Activated T-cell treated with anti-CD3 and anti-CD28 coated beads for 4 hours (primary cell): Measurements from ENCODE around the gene ANAPC16.
"Not testable (repeated sequence)": the region's sequence is repeated elsewhere in the genome, so short reads cannot be mapped to it uniquely, and the experiment has no call there.

Experiments
- DNase-seq: peaks from one replicate; pipeline ENCODE4 v3.0.0-alpha.2; 2020

Gene ANAPC16

DNA sequence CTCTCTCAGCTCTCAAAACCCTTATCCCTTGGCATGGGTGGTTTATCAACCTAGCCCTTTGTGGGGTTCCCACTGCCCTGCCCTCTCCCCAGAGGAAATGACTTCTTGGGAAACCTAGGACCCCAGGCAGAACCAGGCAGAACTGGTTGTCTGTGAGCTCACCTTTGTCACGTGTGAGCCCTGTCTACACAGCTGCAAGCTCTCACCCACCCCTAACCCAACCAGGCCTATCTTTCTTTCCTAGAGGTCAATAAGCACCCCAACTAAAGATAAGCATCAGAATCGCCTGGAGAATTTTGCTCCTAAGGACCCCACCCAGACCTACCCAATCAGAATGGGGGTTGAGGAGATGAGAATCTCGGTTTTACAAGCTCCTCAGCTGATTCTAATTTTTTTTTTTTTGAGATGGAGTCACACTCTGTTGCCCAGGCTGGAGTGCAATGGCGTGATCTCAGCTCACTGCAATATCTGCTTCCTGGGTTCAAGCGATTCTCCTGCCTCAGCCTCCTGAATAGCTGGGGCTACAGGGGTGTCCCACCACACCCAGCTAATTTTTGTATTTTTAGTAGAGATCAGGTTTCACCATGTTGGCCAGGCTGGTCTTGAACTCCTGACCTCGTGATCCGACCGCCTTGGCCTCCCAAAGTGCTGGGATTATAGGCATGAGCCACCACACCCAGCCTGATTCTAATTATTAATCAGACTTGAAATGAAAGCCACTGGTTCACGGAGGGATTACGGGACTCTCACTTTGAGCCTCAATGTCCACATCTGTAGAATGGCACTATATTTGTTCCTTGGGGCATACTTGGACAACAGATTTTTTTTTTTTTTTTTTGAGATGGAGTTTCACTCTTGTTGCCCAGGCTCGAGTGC, 50.4 kb downstream of the ANAPC16 start:
- no peak for DNase-seq

DNA sequence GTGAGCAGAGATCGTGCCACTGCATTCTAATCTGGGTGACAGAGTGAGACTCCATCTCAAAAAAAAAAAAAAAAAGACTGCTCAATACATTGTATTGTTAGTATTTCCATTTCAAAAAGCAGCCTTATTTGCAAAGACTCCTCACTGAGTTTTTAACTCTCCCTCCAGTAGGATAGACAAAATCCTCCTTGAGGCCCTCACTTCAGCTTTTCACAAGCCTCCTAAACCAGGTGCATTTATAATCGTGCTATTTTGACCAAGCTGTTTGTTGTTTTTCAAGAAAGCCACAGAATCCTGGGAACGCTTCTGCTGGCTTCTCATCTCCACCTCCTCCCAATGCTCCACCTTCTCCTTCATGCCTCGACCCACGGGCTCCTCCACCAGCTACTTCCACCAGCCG, 51.6 kb downstream of the ANAPC16 start:
- no peak for DNase-seq

DNA sequence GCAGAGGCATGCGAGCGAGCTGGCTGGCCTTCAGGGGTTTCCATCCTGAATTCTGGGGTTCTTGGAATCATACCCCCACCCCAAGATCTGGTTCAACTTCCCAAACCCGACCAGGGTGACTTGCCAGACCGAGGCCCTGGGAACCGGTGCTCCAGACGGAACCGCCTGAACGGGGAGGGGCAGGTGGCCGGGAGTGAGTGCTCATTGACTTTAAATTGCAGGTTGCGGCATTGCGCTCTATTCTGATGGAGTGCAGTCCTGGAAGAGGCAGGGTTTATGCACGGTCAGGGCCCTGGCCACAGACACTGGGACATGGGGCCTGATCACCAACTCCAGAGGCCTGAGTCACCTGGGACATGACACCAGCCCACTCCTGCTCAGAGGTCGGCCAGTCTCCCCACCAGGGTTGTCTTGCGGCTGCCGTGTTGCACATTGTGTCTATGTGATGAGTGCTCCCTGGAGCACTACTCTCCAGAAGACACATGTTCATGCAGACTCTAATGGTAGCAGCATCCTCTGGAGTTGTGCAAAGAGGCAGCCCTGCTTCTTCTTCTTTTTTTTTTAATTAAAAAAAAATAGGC, 52.1 kb downstream of the ANAPC16 start:
- no peak for DNase-seq

DNA sequence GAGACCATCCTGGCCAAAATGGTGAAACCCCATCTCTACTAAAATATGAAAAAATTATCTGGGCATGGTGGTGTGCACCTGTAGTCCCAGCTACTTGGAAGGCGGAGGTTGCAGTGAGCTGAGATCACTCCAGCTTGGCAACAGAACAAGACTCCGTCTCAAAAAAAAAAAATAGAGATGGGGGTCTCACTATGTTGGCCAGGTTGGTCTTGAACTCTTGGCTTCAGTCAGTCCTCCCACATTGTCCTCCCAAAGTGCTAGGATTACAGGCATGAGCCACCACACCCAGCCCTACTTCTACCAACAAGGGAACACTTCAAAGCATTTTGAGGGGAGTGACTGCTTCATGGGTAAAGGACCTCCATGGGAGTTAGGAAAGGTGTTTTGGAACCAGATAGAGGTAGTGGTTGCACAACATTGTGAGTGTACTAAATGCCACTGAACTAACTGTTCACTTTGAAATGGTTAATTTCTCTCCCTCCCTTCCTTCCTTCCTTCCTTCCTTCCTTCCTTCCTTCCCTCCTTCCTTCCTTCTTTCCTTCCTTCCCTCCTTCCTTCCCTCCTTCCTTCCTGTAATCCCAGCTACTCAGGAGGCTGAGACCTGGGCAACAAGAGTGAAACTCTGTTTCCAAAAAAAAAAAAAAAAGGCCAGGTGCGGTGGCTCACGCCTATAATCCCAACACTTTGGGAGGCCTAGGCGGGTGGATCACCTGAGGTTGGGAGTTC, 52.8 kb downstream of the ANAPC16 start:
- DNase-seq = not testable (repeated sequence)

DNA sequence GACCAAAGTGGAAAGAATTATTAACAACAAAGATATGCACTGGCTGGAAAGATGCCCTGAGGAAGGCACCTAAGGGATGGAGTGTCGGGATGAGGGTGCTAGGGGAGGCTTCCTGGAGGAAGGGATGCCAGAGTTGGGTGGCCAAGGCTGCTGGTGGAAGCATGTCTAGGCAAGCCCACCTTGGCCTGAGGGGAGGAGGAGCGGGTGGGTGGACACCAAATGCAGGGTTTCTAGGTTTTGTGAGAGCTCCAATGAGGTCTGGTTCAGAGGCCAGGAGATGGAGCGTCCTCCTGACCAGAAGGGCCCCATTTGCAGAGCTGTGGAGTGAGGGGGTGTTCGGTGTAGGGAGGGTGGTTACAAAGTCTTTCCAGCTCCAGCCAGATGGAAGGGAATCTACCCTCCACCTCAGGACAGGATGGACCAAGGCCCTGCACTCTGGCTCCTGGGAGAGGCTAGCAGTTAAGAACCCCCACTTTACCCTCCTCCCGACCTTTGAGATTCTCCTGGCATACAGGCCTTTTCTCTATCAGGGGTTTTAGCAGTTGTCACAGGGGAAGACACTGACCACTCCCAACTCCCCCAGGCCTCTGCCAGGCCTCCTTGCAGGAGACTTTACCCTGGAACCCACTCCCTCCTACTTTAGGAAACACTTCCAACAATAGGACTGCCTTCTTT, 54.9 kb downstream of the ANAPC16 start:
- DNase-seq = no peak

DNA sequence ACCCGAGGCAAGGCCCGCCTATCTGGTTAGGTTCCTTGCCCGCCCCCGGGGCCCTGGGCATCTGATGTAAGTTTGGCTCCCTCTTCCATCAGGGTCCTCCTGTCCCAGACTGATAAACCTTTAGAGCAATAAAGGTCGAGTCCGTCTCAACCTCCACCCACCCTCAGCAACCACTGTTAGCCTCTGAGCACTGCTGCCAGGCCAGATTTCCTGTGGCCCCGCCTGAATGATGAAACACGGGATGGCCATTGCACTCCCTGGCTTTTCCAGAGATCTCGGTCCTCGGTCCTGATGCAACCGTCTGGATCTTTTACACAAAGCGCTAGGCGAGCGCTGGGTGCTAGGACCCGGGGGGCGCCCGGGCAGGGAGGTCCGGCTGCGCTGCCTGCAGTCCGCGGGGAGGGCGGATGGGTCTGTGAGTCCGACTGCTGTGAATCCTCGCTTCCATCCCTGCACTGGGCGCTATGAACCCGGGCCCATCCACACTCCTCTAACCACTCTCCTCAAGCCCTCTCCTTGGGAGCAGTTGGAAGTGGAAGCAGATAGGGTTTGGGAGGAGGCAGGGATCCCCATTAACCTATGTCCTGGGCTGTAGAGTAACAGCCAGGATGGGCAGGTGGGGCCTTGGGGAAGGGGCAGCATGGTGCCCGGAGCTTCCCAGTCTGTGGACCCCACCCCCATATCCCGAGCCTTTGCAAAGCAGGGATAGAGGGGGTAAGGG, 57.0 kb downstream of the ANAPC16 start:
- DNase-seq = no peak

DNA sequence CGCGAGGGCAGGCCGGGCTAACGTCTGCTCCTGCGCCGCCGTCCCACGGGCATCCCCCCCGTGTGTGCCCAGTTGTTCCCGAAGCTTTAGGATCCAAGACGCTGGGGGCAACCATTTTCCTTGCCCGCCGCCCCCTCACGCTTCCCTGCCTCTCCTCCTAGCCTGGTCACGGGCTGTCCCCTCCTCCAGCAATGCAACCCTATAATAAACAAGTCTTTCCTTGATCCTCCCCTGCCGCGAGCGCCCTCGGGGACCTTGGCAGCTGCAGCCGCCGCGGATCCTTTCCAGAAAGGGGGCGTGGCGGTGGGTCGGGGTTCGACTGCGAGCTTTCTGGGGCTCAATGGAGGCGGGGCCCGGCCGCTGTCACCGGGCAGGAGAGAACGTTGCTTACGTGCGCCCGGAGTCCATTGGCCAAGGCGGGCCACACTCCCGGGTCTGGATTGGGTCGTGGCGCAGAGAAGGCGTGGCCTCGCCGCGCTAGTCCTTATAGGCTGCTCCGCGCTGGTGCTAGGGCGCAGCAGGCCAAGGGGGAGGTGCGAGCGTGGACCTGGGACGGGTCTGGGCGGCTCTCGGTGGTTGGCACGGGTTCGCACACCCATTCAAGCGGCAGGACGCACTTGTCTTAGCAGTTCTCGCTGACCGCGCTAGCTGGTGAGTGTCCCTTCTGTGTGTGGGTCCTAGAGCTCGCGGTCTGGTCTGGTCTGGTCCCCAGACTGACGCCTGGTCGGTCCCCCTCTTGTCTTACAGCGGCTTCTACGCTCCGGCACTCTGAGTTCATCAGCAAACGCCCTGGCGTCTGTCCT, 57.8 kb downstream of the ANAPC16 start, which contains the start of gene DDIT4:
Gene DDIT4, plus strand, starts transcription at position 515 of the 803 bp plus-strand sequence. CDS start 293 bp downstream, outside the sequence.
- peak; percentile 93 for DNase-seq

DNA sequence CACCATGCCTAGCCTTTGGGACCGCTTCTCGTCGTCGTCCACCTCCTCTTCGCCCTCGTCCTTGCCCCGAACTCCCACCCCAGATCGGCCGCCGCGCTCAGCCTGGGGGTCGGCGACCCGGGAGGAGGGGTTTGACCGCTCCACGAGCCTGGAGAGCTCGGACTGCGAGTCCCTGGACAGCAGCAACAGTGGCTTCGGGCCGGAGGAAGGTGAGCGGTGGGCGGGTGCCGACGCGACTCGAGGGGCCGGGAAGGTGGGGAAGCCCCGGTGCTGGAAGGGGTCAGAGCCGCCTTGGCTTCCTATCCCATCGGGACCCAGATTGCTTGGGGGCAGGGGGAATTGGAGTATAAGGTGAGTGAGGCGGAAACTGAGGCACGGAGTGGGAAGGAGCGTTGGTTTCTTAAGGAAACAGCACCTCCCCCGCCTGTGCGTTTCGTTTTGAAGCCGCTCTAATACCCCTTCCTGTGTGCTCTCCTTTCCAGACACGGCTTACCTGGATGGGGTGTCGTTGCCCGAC, 58.5 kb downstream of the ANAPC16 start:
- DNase-seq = no peak

DNA sequence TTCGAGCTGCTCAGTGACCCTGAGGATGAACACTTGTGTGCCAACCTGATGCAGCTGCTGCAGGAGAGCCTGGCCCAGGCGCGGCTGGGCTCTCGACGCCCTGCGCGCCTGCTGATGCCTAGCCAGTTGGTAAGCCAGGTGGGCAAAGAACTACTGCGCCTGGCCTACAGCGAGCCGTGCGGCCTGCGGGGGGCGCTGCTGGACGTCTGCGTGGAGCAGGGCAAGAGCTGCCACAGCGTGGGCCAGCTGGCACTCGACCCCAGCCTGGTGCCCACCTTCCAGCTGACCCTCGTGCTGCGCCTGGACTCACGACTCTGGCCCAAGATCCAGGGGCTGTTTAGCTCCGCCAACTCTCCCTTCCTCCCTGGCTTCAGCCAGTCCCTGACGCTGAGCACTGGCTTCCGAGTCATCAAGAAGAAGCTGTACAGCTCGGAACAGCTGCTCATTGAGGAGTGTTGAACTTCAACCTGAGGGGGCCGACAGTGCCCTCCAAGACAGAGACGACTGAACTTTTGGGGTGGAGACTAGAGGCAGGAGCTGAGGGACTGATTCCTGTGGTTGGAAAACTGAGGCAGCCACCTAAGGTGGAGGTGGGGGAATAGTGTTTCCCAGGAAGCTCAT, 59.0 kb downstream of the ANAPC16 start:
- no peak for DNase-seq

DNA sequence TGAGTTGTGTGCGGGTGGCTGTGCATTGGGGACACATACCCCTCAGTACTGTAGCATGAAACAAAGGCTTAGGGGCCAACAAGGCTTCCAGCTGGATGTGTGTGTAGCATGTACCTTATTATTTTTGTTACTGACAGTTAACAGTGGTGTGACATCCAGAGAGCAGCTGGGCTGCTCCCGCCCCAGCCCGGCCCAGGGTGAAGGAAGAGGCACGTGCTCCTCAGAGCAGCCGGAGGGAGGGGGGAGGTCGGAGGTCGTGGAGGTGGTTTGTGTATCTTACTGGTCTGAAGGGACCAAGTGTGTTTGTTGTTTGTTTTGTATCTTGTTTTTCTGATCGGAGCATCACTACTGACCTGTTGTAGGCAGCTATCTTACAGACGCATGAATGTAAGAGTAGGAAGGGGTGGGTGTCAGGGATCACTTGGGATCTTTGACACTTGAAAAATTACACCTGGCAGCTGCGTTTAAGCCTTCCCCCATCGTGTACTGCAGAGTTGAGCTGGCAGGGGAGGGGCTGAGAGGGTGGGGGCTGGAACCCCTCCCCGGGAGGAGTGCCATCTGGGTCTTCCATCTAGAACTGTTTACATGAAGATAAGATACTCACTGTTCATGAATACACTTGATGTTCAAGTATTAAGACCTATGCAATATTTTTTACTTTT, 59.7 kb downstream of the ANAPC16 start:
- DNase-seq = no peak

DNA sequence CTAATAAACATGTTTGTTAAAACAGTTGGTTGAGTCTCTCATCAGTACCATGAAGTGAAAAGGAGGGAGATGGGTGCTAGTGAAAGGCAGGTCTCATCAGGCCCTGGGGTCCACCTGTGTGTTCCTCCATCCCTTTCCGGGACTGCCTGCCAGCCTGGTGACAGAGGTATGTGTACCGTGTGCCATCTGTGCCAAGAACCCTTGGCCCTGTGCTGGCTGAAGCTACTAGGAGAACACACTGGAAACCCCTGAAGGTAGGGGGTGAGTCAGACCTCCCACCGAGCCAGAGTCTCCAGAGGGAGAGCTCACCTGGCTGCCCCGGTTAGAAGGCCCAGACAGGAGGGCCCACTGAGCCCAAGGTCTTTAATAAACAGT, 60.2 kb downstream of the ANAPC16 start:
- DNase-seq = no peak

DNA sequence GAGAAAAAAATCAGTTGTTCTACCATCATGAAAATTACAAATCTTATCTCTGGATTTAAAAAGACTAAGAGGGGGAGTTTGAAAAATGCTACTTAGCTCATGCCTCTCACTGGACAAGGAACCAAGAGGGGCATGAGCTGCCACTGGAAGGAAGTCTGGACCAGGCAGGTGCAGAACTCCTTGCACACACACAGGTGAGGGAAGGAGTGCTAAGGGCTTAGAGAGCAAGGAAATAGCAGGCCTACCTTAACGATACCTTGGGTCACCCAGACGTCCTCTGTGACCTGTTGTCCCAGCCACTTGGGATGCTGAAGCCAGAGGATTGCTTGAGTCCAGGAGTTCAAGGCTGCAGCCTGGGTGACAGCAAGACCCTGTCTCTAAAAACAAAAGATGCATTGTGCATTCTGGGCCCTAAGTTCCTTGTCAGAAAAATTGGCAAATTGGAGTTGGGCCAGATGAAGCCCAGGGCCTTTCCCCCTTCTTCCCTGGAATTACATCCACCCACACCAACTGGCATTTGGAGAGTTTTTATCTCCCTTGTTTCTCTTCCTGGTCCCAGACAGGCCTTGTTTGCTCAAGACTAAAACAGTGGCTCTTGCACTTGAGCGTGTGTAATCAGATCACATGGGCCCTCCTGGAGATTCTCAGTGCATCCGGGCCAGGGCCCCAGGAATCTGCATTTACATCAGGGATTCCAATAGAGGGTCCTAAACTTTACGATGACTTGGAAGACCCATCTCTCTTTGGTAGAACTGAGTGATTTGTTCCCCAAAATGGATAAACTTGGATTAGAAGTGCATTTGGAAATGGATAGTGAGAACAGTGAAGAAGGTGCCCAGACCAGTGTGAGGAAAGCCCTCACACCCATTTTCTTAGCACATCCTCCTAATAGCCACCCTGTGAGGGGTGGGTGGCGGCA, 60.9 kb downstream of the ANAPC16 start:
- no peak for DNase-seq

DNA sequence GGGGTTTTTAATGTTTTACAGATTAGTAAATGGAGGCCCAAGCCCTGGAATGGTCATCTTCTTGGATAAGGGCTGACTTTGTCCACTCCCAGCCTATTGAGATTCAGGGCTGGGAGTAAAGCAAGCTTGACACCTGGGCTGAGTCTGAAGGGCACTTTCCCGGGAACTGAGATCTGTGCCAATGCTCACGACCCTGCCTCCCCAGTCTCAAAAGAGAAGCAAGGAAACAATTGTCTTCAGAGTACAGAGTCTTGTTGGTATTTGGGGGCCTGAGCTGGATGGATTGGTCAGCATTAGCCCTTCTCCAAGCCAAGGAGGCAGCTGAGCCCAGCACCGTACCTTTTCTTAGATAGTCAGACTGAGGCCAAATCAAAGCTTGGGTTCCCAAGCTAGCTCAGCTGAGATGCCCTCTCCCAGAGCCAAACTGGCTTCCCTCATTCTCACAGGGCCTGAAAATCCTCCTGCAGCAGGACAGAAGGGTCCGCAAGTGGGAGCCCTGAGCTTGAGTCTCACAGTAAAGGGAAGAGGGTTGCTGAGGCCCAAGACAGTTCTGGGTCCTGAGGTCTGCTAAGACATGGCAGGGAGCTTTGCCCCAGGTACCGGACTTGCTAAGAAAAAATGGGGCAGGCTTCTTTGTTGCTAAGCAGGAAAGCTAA, 61.7 kb downstream of the ANAPC16 start:
- DNase-seq = no peak

DNA sequence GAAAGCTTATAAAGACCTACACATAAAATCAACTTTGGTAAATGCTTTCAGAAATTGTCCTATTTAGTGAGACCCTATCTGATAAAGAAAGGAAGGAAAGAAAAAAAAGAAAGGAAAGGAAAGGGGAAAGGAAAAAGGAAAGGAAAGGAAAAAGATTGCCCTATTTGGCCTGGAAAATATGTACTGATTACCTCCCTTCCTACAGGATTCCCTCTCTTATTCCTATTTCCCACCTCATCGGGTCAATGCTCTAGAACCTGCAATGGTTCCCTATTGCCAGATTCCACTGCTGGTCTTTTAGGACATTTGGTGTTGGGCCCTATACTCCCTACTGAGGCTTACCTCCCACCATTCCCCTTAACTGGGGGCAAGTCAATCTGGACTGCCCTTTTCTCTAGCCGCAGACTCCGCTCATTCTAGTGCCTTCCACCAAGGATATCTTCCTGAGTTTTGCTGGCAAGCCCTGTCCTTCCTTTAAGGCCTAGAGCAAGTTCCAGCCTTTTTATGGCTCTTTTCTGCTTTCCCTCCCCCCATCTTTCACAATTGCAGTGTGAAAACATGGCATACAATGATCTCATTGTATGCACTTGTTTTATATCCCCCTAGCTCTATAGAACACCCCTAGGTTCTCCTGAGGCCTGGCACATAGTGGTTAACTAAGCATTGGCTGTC, 62.3 kb downstream of the ANAPC16 start:
- no peak for DNase-seq

DNA sequence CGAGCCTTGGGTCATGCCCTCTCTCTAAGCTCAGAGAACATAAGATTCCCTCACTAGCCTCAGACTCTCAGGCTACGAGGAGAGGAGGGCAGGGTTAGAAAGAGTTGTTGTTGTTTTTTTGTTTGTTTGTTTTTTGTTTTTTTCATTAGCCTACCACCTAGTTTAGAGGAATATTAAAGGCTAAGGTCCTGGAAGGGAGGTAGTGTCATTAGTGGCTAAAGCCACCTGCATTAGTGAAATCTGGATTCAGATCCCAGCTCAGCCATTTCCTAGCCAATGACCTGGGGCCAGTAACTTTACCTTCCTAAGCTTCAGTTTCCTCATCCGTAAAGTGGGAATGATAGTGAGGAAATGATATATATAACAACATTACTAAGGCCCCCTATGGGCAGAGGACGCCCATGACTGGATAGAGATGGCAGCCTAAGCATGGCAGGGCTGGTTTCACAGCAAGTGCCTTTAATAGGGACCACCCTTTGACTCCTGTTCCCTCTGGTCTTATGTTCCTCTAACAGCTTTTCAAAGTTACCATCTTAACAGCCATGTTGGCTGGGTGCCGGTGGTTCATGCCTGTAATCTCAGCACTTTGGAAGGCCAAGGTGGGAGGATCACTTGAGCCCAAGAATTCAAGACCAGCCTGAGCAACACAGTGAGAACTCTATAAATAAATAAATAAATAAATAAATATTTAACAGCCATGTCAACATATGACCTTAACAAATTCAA, 63.0 kb downstream of the ANAPC16 start:
- DNase-seq = no peak

DNA sequence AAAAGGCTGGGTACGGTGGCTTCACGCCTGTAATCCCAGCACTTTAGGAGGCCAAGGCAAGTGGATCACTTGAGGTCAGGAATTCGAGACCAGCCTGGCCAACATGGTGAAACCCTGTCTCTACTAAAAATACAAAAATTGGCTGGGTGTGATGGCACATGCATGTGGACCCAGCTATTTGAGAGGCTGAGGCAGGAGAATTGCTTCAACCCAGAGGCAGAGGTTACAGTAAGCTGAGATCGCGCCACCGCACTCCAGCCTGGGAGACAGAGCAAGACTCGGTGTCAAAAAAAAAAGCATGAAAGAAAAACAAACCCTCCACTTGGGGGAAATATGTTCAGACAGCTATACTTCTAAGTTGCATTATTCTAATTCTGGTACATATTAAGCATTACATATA, 63.8 kb downstream of the ANAPC16 start:
- not testable (repeated sequence) for DNase-seq

DNA sequence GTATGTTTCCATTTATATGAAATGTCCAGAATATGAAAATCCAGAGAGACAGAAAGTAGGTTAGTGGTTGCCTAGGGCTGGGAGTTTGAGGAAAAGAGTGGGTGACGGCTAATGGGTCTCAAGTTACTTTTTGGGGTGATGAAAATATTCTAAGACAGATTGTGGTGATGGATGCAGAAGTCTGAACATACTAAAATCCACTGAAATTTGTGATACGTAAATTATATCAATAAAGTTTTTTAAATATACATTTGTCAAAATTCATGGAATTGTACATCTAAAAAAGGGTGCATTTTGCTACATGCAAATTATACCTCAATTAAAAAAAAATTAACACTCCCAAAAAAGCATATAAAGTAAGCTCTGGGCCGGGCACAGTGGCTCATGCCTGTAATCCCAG, 67.3 kb downstream of the ANAPC16 start:
- no peak for DNase-seq
